ENCODE results near the gene USP47.

The USP47 gene

GRCh38 chr11:12006552-12007229, 164.9 kb downstream of the USP47 start:
- TF ChIP-seq CTCF (IDR thresholded peaks at IDR 0.05; ENCODE audit: insufficient read depth, low read depth, low read length, missing control alignments): no peak
- no peak for DNase-seq (ENCODE audit: low read depth)
- H3K4me3 ChIP-seq (ENCODE audit: low read length): peak overlapping the region; percentile 70

- TF ChIP-seq CTCF (IDR thresholded peaks at IDR 0.05; ENCODE audit: insufficient read depth, low read depth, low read length, missing control alignments): no peak
- peak; percentile 38 for DNase-seq (ENCODE audit: low read depth)
- H3K4me3 ChIP-seq (ENCODE audit: low read length): peak overlapping the region; percentile 70
Observed at GRCh38 chr11:12007230-12007593, 165.4 kb downstream of the USP47 start.

- peak within 1 kb of the TSS; percentile 70 for H3K4me3 ChIP-seq (ENCODE audit: low read length)
- no peak for TF ChIP-seq CTCF (IDR thresholded peaks at IDR 0.05; ENCODE audit: insufficient read depth, low read depth, low read length, missing control alignments)
Observed at GRCh38 chr11:12007769-12008737, 166.3 kb downstream of the USP47 start, which contains the start of gene DKK3. TSS of gene DKK3 (minus strand) at chr11:12008626. CDS start at chr11:12008582, 44 bp downstream.

More at GRCh38 chr11:12007769-12008737, 166.3 kb downstream of the USP47 start, which contains the start of gene DKK3:
- DNase-seq (ENCODE audit: low read depth): peak; percentile 82

Measured in epithelial cell of esophagus (primary cell).